SU-DHL-6 (cell line): ENCODE data around the gene HEYL.

Source experiments
- H2AFZ ChIP-seq: fragments of 200-600 bp; sonication (generic); 2 replicates; pipeline ENCODE4 v1.6.1; 2014; ENCODE audit warnings: low read depth, mild to moderate bottlenecking, moderate library complexity, mixed read lengths, antibody characterized with exemption, low read length; ENCODE audit not compliant: severe bottlenecking
- H3F3A ChIP-seq: fragments of 200-600 bp; shearing (Covaris generic); 2 replicates; pipeline ENCODE4 v1.6.0; 2016; ENCODE audit warnings: antibody characterized with exemption, mild to moderate bottlenecking; ENCODE audit not compliant: insufficient read depth
- H3K27ac ChIP-seq: fragments of 200-600 bp; sonication (generic); 2 replicates; pipeline ENCODE4 v1.5.1; 2016; ENCODE audit warnings: low read depth, mild to moderate bottlenecking, low read length, moderate library complexity, mixed read lengths
- H3K27me3 ChIP-seq: fragments of 200-600 bp; sonication (generic), shearing (Covaris generic); 2 replicates; pipeline ENCODE4 v1.6.0; 2014; ENCODE audit warnings: mild to moderate bottlenecking, low read length
- H3K36me3 ChIP-seq: fragments of 200-600 bp; sonication (generic); 2 replicates; pipeline ENCODE4 v1.6.1; 2014; ENCODE audit warnings: mild to moderate bottlenecking, low read length, mixed read lengths
- H3K4me2 ChIP-seq: fragments of 300-600, 200-600 bp; shearing (Covaris generic), sonication (generic); 2 replicates; pipeline ENCODE4 v1.6.0; 2014; ENCODE audit warnings: low read length, low read depth, mild to moderate bottlenecking; ENCODE audit not compliant: poor library complexity, severe bottlenecking
- H3K4me3 ChIP-seq: fragments of 200-600 bp; sonication (generic); 2 replicates; pipeline ENCODE4 v1.5.1; 2014; ENCODE audit warnings: antibody characterized with exemption, low read length, mild to moderate bottlenecking, mixed read lengths; ENCODE audit not compliant: insufficient read depth, poor library complexity, severe bottlenecking
- H3K79me2 ChIP-seq: fragments of 200-600 bp; sonication (generic); 2 replicates; pipeline ENCODE4 v1.6.1; 2014; ENCODE audit warnings: mild to moderate bottlenecking, low read length, moderate library complexity; ENCODE audit not compliant: insufficient read depth
- H3K9ac ChIP-seq: fragments of 200-600 bp; sonication (generic); 2 replicates; pipeline ENCODE4 v1.7.0; 2014; ENCODE audit warnings: mild to moderate bottlenecking, low read length
- H3K9me2 ChIP-seq: fragments of 200-600 bp; sonication (generic); replicated peaks from 2 replicates; pipeline ENCODE4 v1.6.1; 2014; ENCODE audit warnings: low read length; ENCODE audit not compliant: insufficient read depth
- H3K9me3 ChIP-seq: fragments of 200-600 bp; sonication (generic); 2 replicates; pipeline ENCODE4 v1.6.1; 2014; ENCODE audit warnings: low read length, mixed read lengths; ENCODE audit not compliant: insufficient read depth
- H4K20me1 ChIP-seq: fragments of 200-600 bp; sonication (generic); 2 replicates; pipeline ENCODE4 v1.6.1; 2014; ENCODE audit warnings: low read depth, mild to moderate bottlenecking, antibody characterized with exemption, low read length, moderate library complexity, mixed read lengths
- EZH2phosphoT487 ChIP-seq: fragments of 200-600 bp; sonication (generic), shearing (Covaris generic); conservative IDR thresholded peaks from 2 replicates; pipeline ENCODE4 v1.6.1; 2018; ENCODE audit warnings: mild to moderate bottlenecking, antibody characterized with exemption, low read length, moderate library complexity, mixed read lengths
- TF ChIP-seq, protein P1 (sequence below): fragments of 200-600 bp; sonication (generic); IDR thresholded peaks from one replicate; pipeline ENCODE4 v1.5.1; 2017; ENCODE audit warnings: antibody characterized with exemption, mild to moderate bottlenecking, low read length, moderate library complexity; ENCODE audit not compliant: insufficient read depth, poor library complexity, severe bottlenecking

HEYL gene

DNA sequence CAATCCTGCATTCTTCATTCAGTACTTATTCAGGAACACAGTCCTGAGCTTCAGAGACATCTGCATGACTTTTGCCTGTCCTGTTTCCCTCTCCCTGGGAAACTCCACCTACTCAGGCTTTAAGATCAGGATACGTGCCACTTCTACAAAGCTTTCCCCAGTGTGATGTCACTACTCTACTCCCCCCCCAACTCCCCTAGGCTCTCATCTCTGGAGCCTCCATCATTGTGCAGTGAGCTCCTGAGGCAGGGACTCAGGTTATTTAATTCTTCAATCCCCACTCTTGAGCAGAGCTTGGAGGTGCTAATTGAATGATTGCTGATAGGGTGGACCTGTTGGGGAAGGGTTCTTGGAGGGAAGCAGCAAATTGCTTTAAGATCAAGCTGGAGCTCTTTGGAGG, 31.2 kb upstream of the HEYL start:
- no peaks in the 10 kb centered on the region for H3K9me2 ChIP-seq
- H3K79me2 ChIP-seq: no peaks in the 10 kb centered on the region
- no peaks in the 10 kb centered on the region for H3K27me3 ChIP-seq
- no peak overlapping the region for H3K4me2 ChIP-seq
- TF ChIP-seq EZH2phosphoT487: no peak
- TF ChIP-seq, protein P1, sequence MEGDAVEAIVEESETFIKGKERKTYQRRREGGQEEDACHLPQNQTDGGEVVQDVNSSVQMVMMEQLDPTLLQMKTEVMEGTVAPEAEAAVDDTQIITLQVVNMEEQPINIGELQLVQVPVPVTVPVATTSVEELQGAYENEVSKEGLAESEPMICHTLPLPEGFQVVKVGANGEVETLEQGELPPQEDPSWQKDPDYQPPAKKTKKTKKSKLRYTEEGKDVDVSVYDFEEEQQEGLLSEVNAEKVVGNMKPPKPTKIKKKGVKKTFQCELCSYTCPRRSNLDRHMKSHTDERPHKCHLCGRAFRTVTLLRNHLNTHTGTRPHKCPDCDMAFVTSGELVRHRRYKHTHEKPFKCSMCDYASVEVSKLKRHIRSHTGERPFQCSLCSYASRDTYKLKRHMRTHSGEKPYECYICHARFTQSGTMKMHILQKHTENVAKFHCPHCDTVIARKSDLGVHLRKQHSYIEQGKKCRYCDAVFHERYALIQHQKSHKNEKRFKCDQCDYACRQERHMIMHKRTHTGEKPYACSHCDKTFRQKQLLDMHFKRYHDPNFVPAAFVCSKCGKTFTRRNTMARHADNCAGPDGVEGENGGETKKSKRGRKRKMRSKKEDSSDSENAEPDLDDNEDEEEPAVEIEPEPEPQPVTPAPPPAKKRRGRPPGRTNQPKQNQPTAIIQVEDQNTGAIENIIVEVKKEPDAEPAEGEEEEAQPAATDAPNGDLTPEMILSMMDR: no peak
- no peak overlapping the region for H3K27ac ChIP-seq
- no peaks in the 10 kb centered on the region for H3F3A ChIP-seq
- H2AFZ ChIP-seq: no peak overlapping the region
- H4K20me1 ChIP-seq: no peaks in the 10 kb centered on the region
- H3K4me3 ChIP-seq: no peak overlapping the region
- no peaks in the 10 kb centered on the region for H3K9me3 ChIP-seq
- no peaks in the 10 kb centered on the region for H3K36me3 ChIP-seq
- H3K9ac ChIP-seq: no peak overlapping the region

DNA sequence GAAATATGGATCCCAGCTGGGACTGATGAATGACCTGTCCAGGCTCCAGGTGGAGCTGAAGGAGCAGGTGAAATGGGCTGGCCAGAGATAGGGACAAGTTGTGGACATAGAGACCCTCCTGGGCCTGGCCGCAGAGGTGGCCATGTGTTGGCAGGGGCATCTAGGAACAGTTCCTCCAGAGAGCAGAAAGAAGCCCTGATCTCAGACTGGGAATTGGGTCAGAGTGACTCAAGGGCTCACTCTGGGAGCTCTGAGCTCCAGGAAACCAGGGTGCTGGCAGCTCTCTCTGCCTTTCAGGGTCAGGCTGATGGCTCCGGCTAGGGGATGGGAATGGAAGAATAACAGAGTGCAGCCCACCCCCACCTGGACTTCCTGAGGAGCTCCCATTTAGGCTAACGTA, 29.5 kb upstream of the HEYL start:
- Histone ChIP-seq H3K79me2 (no peaks in the 10 kb centered on the region), H3K4me2 (no peak overlapping the region), H2AFZ (no peak overlapping the region), H3K36me3 (no peaks in the 10 kb centered on the region), H4K20me1 (no peaks in the 10 kb centered on the region), H3K9me3 (no peaks in the 10 kb centered on the region), H3K27ac (no peak overlapping the region), H3F3A (no peaks in the 10 kb centered on the region), H3K27me3 (no peaks in the 10 kb centered on the region), H3K9me2 (no peaks in the 10 kb centered on the region), H3K4me3 (no peak overlapping the region), H3K9ac (no peak overlapping the region)
- TF ChIP-seq, protein P1: no peak
- TF ChIP-seq EZH2phosphoT487: no peak

DNA sequence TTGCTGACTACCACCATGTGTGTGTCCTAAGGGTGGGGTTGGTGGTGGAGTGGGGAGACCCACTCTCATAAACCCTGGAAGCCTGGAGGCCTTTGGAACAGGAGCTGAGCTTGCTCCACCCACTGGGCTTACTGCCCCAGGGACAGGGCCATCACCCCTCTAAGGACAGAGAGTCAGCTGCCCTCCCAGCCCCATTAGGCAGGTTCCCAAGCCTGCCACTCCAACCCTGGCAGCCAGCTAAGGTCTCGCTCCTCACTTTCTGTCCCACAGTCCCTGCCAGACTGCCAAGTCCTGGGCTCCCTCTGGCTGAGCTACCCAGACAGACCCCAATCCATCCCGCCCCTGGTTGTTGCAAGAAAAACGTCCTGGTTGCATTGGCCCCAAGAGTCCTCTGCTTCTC, 28.7 kb upstream of the HEYL start:
- no peaks in the 10 kb centered on the region for H3K79me2 ChIP-seq
- no peaks in the 10 kb centered on the region for H3K9me3 ChIP-seq
- no peak overlapping the region for H3K27ac ChIP-seq
- no peak overlapping the region for H3K4me2 ChIP-seq
- H2AFZ ChIP-seq: no peak overlapping the region
- no peak overlapping the region for H3K9ac ChIP-seq
- H4K20me1 ChIP-seq: no peaks in the 10 kb centered on the region
- no peaks in the 10 kb centered on the region for H3F3A ChIP-seq
- no peaks in the 10 kb centered on the region for H3K27me3 ChIP-seq
- no peak overlapping the region for H3K4me3 ChIP-seq
- TF ChIP-seq, protein P1: no peak
- no peak for TF ChIP-seq EZH2phosphoT487
- no peaks in the 10 kb centered on the region for H3K36me3 ChIP-seq
- H3K9me2 ChIP-seq: no peaks in the 10 kb centered on the region
